SK-N-SH (cell line): ENCODE data around the gene CFHR2. TPM values are rescaled to one million over a fixed set of nuclear protein-coding genes. Genes with fewer than 3 reads are reported as not detected.
"Not testable (repeated sequence)": the region's sequence is repeated elsewhere in the genome, so short reads cannot be mapped to it uniquely, and the experiment has no call there.

ENCODE experiments used
- CTCF ChIA-PET: fragments of 300-600, 350-600 bp; formaldehyde crosslinking; extraction: SDS; loops from one replicate; lab custom pipeline; 2021; lab: Yijun Ruan, JAX
- POLR2A ChIA-PET: fragments of 350-600 bp; sonication (Branson Sonifier 250); formaldehyde crosslinking; extraction: SDS; loops from one replicate; lab custom pipeline; 2020; ENCODE audit warnings: antibody characterized with exemption, inconsistent platforms; lab: Yijun Ruan, JAX
- DNase-seq: peaks from one replicate; pipeline ENCODE4 v3.0.0; 2012
- H2AFZ ChIP-seq: fragments of 200-600 bp; sonication (generic); 2 replicates; pipeline ENCODE4 v1.8.1; 2016; ENCODE audit warnings: antibody characterized with exemption, mild to moderate bottlenecking, low read depth
- H3F3A ChIP-seq: fragments of 200-600 bp; sonication (generic); replicated peaks from 2 replicates; pipeline ENCODE3; 2016; ENCODE audit warnings: antibody characterized with exemption, mild to moderate bottlenecking; ENCODE audit not compliant: insufficient read depth
- H3K27ac ChIP-seq, 2 experiments: fragments of 200-500 bp in 1 of 2; fragments of 200-600 bp in 1 of 2; sonication (Bioruptor generic) in 1 of 2; sonication (generic), shearing (Covaris generic) in 1 of 2; 2 replicates each; pipeline versions ENCODE4 v1.5.1 to v1.6.1; 2014 to 2016; ENCODE audit warnings: low read depth in 2 of 2, inconsistent platforms in 1 of 2, low read length in 1 of 2, mild to moderate bottlenecking in 1 of 2, mixed read lengths in 1 of 2
- H3K27me3 ChIP-seq: fragments of 200-600 bp; sonication (generic), shearing (Covaris generic); 2 replicates; pipeline ENCODE4 v1.6.1; 2016; ENCODE audit warnings: mixed run types; ENCODE audit not compliant: insufficient read depth
- H3K36me3 ChIP-seq, 2 experiments: fragments of 200-500 bp in 1 of 2; fragments of 200-600 bp in 1 of 2; sonication (Bioruptor generic) in 1 of 2; sonication (generic) in 1 of 2; replicated peaks in 1 of 2; 2 replicates each; pipeline versions ENCODE3 to v1.5.1; 2014 to 2016; ENCODE audit warnings: low read length in 1 of 2, mild to moderate bottlenecking in 1 of 2; ENCODE audit not compliant: insufficient read depth in 2 of 2, control insufficient read depth in 1 of 2
- H3K4me1 ChIP-seq, 2 experiments: fragments of 200-500 bp in 1 of 2; fragments of 200-600 bp in 1 of 2; sonication (Bioruptor generic) in 1 of 2; sonication (generic), shearing (Covaris generic) in 1 of 2; 2 replicates each; pipeline versions ENCODE4 v1.5.1 to v1.6.1; 2014 to 2016; ENCODE audit warnings: low read depth in 1 of 2, low read length in 1 of 2, mixed run types in 1 of 2; ENCODE audit not compliant: insufficient read depth in 2 of 2, control insufficient read depth in 1 of 2
- H3K4me2 ChIP-seq: fragments of 200-600 bp; sonication (generic), shearing (Covaris generic); 2 replicates; pipeline ENCODE4 v1.6.1; 2017; ENCODE audit warnings: mixed run types
- H3K4me3 ChIP-seq, 2 experiments: fragments of 200-500 bp in 1 of 2; fragments of 200-600 bp in 1 of 2; sonication (Bioruptor generic) in 1 of 2; sonication (generic), shearing (Covaris generic) in 1 of 2; 2 replicates each; pipeline versions ENCODE4 v1.5.1 to v1.8.1; 2014 to 2016; ENCODE audit warnings: low read depth in 2 of 2, inconsistent platforms in 1 of 2, low read length in 1 of 2, mild to moderate bottlenecking in 1 of 2, mixed read lengths in 1 of 2, moderate library complexity in 1 of 2
- H3K79me2 ChIP-seq: fragments of 200-600 bp; sonication (generic); 2 replicates; pipeline ENCODE4 v1.8.1; 2017; ENCODE audit warnings: mild to moderate bottlenecking; ENCODE audit not compliant: insufficient read depth
- H3K9ac ChIP-seq: fragments of 200-600 bp; sonication (generic); 2 replicates; pipeline ENCODE4 v1.6.1; 2017; ENCODE audit warnings: mixed run types
- H3K9me2 ChIP-seq: fragments of 200-600 bp; sonication (generic); 2 replicates; pipeline ENCODE4 v1.6.1; 2017; ENCODE audit warnings: mixed run types
- H3K9me3 ChIP-seq: fragments of 200-600 bp; sonication (generic); 2 replicates; pipeline ENCODE4 v1.6.1; 2017; ENCODE audit warnings: mixed run types, mild to moderate bottlenecking, moderate library complexity
- H4K20me1 ChIP-seq: fragments of 200-600 bp; sonication (generic); 2 replicates; pipeline ENCODE4 v1.6.1; 2017; ENCODE audit warnings: mild to moderate bottlenecking, mixed run types; ENCODE audit not compliant: insufficient read depth
- CTCF ChIP-seq: fragments of 200-600 bp; sonication (generic); IDR thresholded peaks from 2 replicates; pipeline ENCODE4 v1.6.1; 2017; ENCODE audit warnings: antibody characterized with exemption, mild to moderate bottlenecking, moderate library complexity
- ELF1 ChIP-seq: IDR thresholded peaks from 2 replicates; pipeline ENCODE4 v1.4.0; 2012
- EP300 ChIP-seq, 2 experiments: IDR thresholded peaks; 2 replicates each; pipeline versions ENCODE4 v1.4.0 to v1.6.1; 2012; ENCODE audit warnings: borderline replicate concordance in 1 of 2, low read depth in 1 of 2, low read length in 1 of 2
- EZH2phosphoT487 ChIP-seq: fragments of 200-600 bp; sonication (generic); IDR thresholded peaks from 2 replicates; pipeline ENCODE4 v1.6.1; 2017; ENCODE audit warnings: low read depth, mixed run types, mild to moderate bottlenecking, antibody characterized with exemption, moderate library complexity, borderline replicate concordance
- FOXJ3 ChIP-seq: sonication (generic); formaldehyde crosslinking; IDR thresholded peaks from 2 replicates; pipeline ENCODE4 v1.5.1; 2020; ENCODE audit warnings: mild to moderate bottlenecking, missing genetic modification reagents
- GATA2 ChIP-seq: sonication (generic); formaldehyde crosslinking; IDR thresholded peaks from 2 replicates; pipeline ENCODE4 v1.5.0; 2020; ENCODE audit warnings: mild to moderate bottlenecking, missing genetic modification reagents
- MAX ChIP-seq: IDR thresholded peaks from 2 replicates; pipeline ENCODE4 v1.4.0; 2012; ENCODE audit warnings: low read depth
- MEF2A ChIP-seq: IDR thresholded peaks from 2 replicates; pipeline ENCODE4 v1.4.0; 2012; ENCODE audit warnings: low read depth, borderline replicate concordance
- NFIC ChIP-seq: IDR thresholded peaks from 2 replicates; pipeline ENCODE4 v1.4.0; 2012; ENCODE audit warnings: borderline replicate concordance
- NRF1 ChIP-seq: IDR thresholded peaks from 2 replicates; pipeline ENCODE4 v1.6.1; 2012; ENCODE audit warnings: low read depth, mild to moderate bottlenecking, low read length
- POLR2AphosphoS5 ChIP-seq: IDR thresholded peaks from 2 replicates; pipeline ENCODE4 v1.6.1; 2012; ENCODE audit warnings: low read depth, low read length
- RAD21 ChIP-seq: IDR thresholded peaks from 2 replicates; pipeline ENCODE4 v1.6.1; 2012; ENCODE audit warnings: mild to moderate bottlenecking, low read length
- RFX5 ChIP-seq: IDR thresholded peaks from 2 replicates; pipeline ENCODE4 v1.6.1; 2012; ENCODE audit warnings: mild to moderate bottlenecking, improper control_type of control experiment, low read length
- SIN3A ChIP-seq: IDR thresholded peaks from 2 replicates; pipeline ENCODE4 v1.6.1; 2012; ENCODE audit warnings: low read depth, mild to moderate bottlenecking, low read length, moderate library complexity, borderline replicate concordance
- SMC3 ChIP-seq: IDR thresholded peaks from 2 replicates; pipeline ENCODE4 v1.6.1; 2012; ENCODE audit warnings: low read depth, low read length, improper control_type of control experiment
- TCF12 ChIP-seq: IDR thresholded peaks from 2 replicates; pipeline ENCODE4 v1.4.0; 2012
- TEAD4 ChIP-seq: IDR thresholded peaks from 2 replicates; pipeline ENCODE4 v1.4.0; 2012; ENCODE audit warnings: mild to moderate bottlenecking, borderline replicate concordance; ENCODE audit not compliant: insufficient read depth
- YY1 ChIP-seq: IDR thresholded peaks from 2 replicates; pipeline ENCODE4 v1.4.0; 2012; ENCODE audit warnings: low read depth, mild to moderate bottlenecking
- ZBTB33 ChIP-seq: IDR thresholded peaks from 2 replicates; pipeline ENCODE4 v1.4.0; 2012; ENCODE audit warnings: low read depth, borderline replicate concordance
- WGBS: methylation state at CpG from one replicate; pipeline ENCODE4 v1.1.6; 2017; ENCODE audit warnings: low lambda C conversion rate; 5-methylcytosine and 5-hydroxymethylcytosine counted together
- polyA plus RNA-seq, 3 experiments: library from polyadenylated mRNA; depleted of rRNA; stranded (reverse); fragments of >200 nt; gene quantifications; 2 replicates each; pipeline ENCODE4 v1.2.3, GENCODE V29; 2012
- TF ChIP-seq, protein P1 (sequence below): IDR thresholded peaks from 2 replicates; pipeline ENCODE4 v1.6.1; 2012; ENCODE audit warnings: mild to moderate bottlenecking, low read depth, low read length, moderate library complexity

Gene CFHR2
- polyA plus RNA-seq, 1 of the 3 experiments (the other 2 are of a cell fraction), result not detected

DNA sequence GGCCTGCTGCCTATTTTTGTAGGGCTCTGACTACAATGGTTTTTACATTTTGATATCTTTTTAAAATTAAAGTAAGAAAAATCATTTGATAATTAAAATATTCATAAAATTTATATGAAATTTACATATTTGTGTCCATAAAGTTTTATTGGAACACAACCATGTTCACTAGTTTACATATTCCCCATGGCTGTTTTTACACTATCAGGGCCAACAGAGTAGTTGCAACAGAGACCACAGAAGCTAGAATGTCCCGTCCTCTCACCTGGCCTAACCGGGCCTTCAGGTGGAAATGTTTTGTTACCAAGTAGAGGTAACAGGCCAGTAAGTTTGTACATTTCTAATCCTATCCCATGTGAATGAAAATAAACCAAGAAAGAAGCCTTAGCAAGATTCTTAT is 10.7 kb upstream of the CFHR2 start:
- H4K20me1 ChIP-seq, H3K9me3 ChIP-seq, H2AFZ ChIP-seq, H3K4me2 ChIP-seq, H3K36me3 ChIP-seq, H3K4me1 ChIP-seq, H3K27ac ChIP-seq, H3K4me3 ChIP-seq, H3K79me2 ChIP-seq, POLR2A ChIA-PET, H3K27me3 ChIP-seq, H3K9ac ChIP-seq, H3K9me2 ChIP-seq, DNase-seq, H3F3A ChIP-seq, CTCF ChIA-PET: not testable (repeated sequence)
- 51% methylated on average over 2 of the region's 2 CpGs for WGBS

- POLR2A ChIA-PET, result no interaction called here
- Histone ChIP-seq H3K9me3 (no peaks in the 10 kb centered on the region), H3K4me3 (no peak overlapping the region), H3K9me2 (no peaks in the 10 kb centered on the region), H3K4me2 (no peak overlapping the region), H3K79me2 (no peaks in the 10 kb centered on the region), H3K36me3 (no peaks in the 10 kb centered on the region), H2AFZ (no peak overlapping the region), H3F3A (no peaks in the 10 kb centered on the region), H3K27me3 (no peaks in the 10 kb centered on the region), H3K4me1 (no peaks in the 10 kb centered on the region), H3K9ac (no peak overlapping the region), H3K27ac (no peak overlapping the region), H4K20me1 (no peaks in the 10 kb centered on the region)
- WGBS, result 67% methylated on average over 11 of the region's 32 CpGs
- peak; percentile 1 for DNase-seq
- CTCF ChIA-PET, result no interaction called here
- TF ChIP-seq TCF12, result no peak
- no peak for TF ChIP-seq MEF2A
- TF ChIP-seq TEAD4, result no peak
- TF ChIP-seq GATA2 (CRISPR knock-in tag), result no peak
- TF ChIP-seq FOXJ3 (CRISPR knock-in tag), result no peak
- no peak for TF ChIP-seq MAX
- no peak for TF ChIP-seq EZH2phosphoT487
- TF ChIP-seq POLR2AphosphoS5, result no peak
- no peak for TF ChIP-seq SIN3A
- TF ChIP-seq NFIC, result no peak
- no peak for TF ChIP-seq YY1
- no peak for TF ChIP-seq EP300 (IDR thresholded peaks at IDR 0.05; ENCODE audit: borderline replicate concordance in 1 of 2, low read depth in 1 of 2, low read length in 1 of 2)
- TF ChIP-seq RAD21, result no peak
- TF ChIP-seq NRF1, result no peak
- TF ChIP-seq SMC3, result no peak
- TF ChIP-seq ELF1, result no peak
- TF ChIP-seq CTCF, result no peak
- TF ChIP-seq RFX5, result no peak
- TF ChIP-seq, protein P1, sequence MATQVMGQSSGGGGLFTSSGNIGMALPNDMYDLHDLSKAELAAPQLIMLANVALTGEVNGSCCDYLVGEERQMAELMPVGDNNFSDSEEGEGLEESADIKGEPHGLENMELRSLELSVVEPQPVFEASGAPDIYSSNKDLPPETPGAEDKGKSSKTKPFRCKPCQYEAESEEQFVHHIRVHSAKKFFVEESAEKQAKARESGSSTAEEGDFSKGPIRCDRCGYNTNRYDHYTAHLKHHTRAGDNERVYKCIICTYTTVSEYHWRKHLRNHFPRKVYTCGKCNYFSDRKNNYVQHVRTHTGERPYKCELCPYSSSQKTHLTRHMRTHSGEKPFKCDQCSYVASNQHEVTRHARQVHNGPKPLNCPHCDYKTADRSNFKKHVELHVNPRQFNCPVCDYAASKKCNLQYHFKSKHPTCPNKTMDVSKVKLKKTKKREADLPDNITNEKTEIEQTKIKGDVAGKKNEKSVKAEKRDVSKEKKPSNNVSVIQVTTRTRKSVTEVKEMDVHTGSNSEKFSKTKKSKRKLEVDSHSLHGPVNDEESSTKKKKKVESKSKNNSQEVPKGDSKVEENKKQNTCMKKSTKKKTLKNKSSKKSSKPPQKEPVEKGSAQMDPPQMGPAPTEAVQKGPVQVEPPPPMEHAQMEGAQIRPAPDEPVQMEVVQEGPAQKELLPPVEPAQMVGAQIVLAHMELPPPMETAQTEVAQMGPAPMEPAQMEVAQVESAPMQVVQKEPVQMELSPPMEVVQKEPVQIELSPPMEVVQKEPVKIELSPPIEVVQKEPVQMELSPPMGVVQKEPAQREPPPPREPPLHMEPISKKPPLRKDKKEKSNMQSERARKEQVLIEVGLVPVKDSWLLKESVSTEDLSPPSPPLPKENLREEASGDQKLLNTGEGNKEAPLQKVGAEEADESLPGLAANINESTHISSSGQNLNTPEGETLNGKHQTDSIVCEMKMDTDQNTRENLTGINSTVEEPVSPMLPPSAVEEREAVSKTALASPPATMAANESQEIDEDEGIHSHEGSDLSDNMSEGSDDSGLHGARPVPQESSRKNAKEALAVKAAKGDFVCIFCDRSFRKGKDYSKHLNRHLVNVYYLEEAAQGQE, result no peak
- no peak for TF ChIP-seq ZBTB33
Observed at GRCh38 chr1:196933531-196934189, 9.9 kb upstream of the CFHR2 start.
